ENCODE results near the gene ZNRF3. TPM values are rescaled to one million over a fixed set of nuclear protein-coding genes. Genes with fewer than 3 reads are reported as not detected.

ZNRF3 gene
- polyA plus RNA-seq, 1 donor from 2014 or later = 2.9 TPM

DNA sequence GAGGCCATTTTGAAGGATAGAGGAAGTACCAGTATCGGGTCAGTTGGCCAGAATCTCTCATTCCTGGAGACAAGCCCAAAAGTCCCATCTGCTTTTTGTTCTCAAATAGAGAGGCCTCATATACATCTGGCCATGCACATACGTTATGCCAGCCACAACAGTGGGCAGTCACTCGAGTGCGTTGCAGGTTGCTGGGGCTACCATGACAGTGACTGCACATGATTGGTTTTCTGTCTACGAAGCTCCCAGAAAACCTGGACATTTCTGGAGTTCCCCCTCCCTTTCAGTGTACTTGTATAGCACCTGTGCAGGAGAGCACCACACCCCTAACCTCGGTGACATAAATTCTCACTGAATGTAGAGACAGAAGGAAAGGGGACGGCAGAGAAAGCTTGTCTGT is 116.1 kb downstream of the ZNRF3 start:
- H3K79me2 ChIP-seq (replicated peaks; ENCODE audit: insufficient read depth, low read length) = no peaks in the 10 kb centered on the region
- no peaks in the 10 kb centered on the region for H4K20me1 ChIP-seq (ENCODE audit: insufficient read depth)
- no peaks in the 10 kb centered on the region for H3K9me2 ChIP-seq (ENCODE audit: insufficient read depth, low read length)
- no peak overlapping the region for H3K4me3 ChIP-seq (ENCODE audit: low read length)
- H3K27ac ChIP-seq (ENCODE audit: low read length) = no peak overlapping the region
- no peaks in the 10 kb centered on the region for H3F3A ChIP-seq (ENCODE audit: insufficient read depth, low read length, poor library complexity, severe bottlenecking)
- H3K36me3 ChIP-seq (ENCODE audit: insufficient read depth, low read length) = no peaks in the 10 kb centered on the region
- H2AFZ ChIP-seq (ENCODE audit: low read depth, low read length) = no peak overlapping the region
- H3K9ac ChIP-seq (ENCODE audit: low read length) = no peak overlapping the region
- H3K27me3 ChIP-seq (ENCODE audit: insufficient read depth, low read depth, low read length) = no peaks in the 10 kb centered on the region
- TF ChIP-seq, protein P1, sequence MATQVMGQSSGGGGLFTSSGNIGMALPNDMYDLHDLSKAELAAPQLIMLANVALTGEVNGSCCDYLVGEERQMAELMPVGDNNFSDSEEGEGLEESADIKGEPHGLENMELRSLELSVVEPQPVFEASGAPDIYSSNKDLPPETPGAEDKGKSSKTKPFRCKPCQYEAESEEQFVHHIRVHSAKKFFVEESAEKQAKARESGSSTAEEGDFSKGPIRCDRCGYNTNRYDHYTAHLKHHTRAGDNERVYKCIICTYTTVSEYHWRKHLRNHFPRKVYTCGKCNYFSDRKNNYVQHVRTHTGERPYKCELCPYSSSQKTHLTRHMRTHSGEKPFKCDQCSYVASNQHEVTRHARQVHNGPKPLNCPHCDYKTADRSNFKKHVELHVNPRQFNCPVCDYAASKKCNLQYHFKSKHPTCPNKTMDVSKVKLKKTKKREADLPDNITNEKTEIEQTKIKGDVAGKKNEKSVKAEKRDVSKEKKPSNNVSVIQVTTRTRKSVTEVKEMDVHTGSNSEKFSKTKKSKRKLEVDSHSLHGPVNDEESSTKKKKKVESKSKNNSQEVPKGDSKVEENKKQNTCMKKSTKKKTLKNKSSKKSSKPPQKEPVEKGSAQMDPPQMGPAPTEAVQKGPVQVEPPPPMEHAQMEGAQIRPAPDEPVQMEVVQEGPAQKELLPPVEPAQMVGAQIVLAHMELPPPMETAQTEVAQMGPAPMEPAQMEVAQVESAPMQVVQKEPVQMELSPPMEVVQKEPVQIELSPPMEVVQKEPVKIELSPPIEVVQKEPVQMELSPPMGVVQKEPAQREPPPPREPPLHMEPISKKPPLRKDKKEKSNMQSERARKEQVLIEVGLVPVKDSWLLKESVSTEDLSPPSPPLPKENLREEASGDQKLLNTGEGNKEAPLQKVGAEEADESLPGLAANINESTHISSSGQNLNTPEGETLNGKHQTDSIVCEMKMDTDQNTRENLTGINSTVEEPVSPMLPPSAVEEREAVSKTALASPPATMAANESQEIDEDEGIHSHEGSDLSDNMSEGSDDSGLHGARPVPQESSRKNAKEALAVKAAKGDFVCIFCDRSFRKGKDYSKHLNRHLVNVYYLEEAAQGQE (IDR thresholded peaks at IDR 0.05; ENCODE audit: borderline replicate concordance) = no peak
- TF ChIP-seq MXI1 (conservative IDR thresholded peaks at IDR 0.05; ENCODE audit: poor library complexity, severe bottlenecking) = no peak
- no peak for TF ChIP-seq TAF1 (IDR thresholded peaks at IDR 0.05; ENCODE audit: low read depth)
- TF ChIP-seq, protein P2, sequence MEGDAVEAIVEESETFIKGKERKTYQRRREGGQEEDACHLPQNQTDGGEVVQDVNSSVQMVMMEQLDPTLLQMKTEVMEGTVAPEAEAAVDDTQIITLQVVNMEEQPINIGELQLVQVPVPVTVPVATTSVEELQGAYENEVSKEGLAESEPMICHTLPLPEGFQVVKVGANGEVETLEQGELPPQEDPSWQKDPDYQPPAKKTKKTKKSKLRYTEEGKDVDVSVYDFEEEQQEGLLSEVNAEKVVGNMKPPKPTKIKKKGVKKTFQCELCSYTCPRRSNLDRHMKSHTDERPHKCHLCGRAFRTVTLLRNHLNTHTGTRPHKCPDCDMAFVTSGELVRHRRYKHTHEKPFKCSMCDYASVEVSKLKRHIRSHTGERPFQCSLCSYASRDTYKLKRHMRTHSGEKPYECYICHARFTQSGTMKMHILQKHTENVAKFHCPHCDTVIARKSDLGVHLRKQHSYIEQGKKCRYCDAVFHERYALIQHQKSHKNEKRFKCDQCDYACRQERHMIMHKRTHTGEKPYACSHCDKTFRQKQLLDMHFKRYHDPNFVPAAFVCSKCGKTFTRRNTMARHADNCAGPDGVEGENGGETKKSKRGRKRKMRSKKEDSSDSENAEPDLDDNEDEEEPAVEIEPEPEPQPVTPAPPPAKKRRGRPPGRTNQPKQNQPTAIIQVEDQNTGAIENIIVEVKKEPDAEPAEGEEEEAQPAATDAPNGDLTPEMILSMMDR (IDR thresholded peaks at IDR 0.05; ENCODE audit: poor library complexity, severe bottlenecking) = no peak
- TF ChIP-seq EZH2 (IDR thresholded peaks at IDR 0.05; ENCODE audit: borderline replicate concordance, insufficient read depth, low read length, poor library complexity, severe bottlenecking) = no peak
- no peak for TF ChIP-seq RAD21 (conservative IDR thresholded peaks at IDR 0.05)
- no peak for TF ChIP-seq EP300 (conservative IDR thresholded peaks at IDR 0.05; ENCODE audit: poor library complexity, severe bottlenecking)
- no peak for TF ChIP-seq POLR2AphosphoS5 (IDR thresholded peaks at IDR 0.05)
- TF ChIP-seq SMC3 (conservative IDR thresholded peaks at IDR 0.05; ENCODE audit: poor library complexity) = no peak
- H3K9me3 ChIP-seq (ENCODE audit: low read length) = no peaks in the 10 kb centered on the region
- H3K4me2 ChIP-seq (ENCODE audit: low read length) = no peak overlapping the region

DNA sequence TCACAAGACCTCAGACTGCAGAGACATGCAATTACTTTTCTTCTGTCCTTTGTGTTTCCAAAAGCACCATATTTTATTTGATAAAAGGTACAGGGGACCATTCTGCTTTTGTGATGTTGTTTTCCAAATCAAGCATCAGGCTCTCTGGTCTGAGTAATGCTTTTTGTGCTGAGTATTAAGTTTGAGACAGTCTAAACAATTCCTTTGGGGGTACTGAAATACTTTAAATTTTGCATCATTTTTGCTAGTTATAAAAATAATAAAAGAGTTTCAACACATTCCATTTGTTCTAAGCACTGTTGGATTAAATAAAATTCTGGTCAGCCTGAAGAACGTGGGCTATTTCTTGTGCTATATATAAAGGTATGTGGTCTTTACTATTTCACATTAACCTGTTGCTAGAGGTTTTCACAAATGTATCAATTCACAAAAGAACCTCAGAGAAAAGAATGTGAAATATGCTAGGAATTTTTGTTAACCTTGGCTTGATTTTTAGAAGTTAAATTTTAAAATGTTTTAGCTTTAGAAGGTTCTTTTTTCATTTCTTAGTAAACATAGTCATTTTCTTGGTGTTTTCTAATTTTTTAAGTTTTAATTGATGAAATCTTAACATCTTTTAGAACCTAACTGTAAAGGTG is 116.7 kb downstream of the ZNRF3 start:
- H3K9ac ChIP-seq (ENCODE audit: low read length) = no peak overlapping the region
- H3K27ac ChIP-seq (ENCODE audit: low read length) = no peak overlapping the region
- H3K36me3 ChIP-seq (ENCODE audit: insufficient read depth, low read length) = no peaks in the 10 kb centered on the region
- no peak overlapping the region for H2AFZ ChIP-seq (ENCODE audit: low read depth, low read length)
- H3K4me3 ChIP-seq (ENCODE audit: low read length) = no peak overlapping the region
- H3K9me2 ChIP-seq (ENCODE audit: insufficient read depth, low read length) = no peaks in the 10 kb centered on the region
- H3K79me2 ChIP-seq (replicated peaks; ENCODE audit: insufficient read depth, low read length) = no peaks in the 10 kb centered on the region
- H4K20me1 ChIP-seq (ENCODE audit: insufficient read depth) = no peaks in the 10 kb centered on the region
- H3K4me2 ChIP-seq (ENCODE audit: low read length) = no peak overlapping the region
- no peaks in the 10 kb centered on the region for H3K9me3 ChIP-seq (ENCODE audit: low read length)
- TF ChIP-seq, protein P1 (IDR thresholded peaks at IDR 0.05; ENCODE audit: borderline replicate concordance) = no peak
- TF ChIP-seq, protein P2 (IDR thresholded peaks at IDR 0.05; ENCODE audit: poor library complexity, severe bottlenecking) = no peak
- no peak for TF ChIP-seq SMC3 (conservative IDR thresholded peaks at IDR 0.05; ENCODE audit: poor library complexity)
- TF ChIP-seq EZH2 (IDR thresholded peaks at IDR 0.05; ENCODE audit: borderline replicate concordance, insufficient read depth, low read length, poor library complexity, severe bottlenecking) = no peak
- TF ChIP-seq RAD21 (conservative IDR thresholded peaks at IDR 0.05) = no peak
- TF ChIP-seq TAF1 (IDR thresholded peaks at IDR 0.05; ENCODE audit: low read depth) = no peak
- TF ChIP-seq MXI1 (conservative IDR thresholded peaks at IDR 0.05; ENCODE audit: poor library complexity, severe bottlenecking) = no peak
- no peak for TF ChIP-seq POLR2AphosphoS5 (IDR thresholded peaks at IDR 0.05)
- no peak for TF ChIP-seq EP300 (conservative IDR thresholded peaks at IDR 0.05; ENCODE audit: poor library complexity, severe bottlenecking)
- H3K27me3 ChIP-seq (ENCODE audit: insufficient read depth, low read depth, low read length) = no peaks in the 10 kb centered on the region
- no peaks in the 10 kb centered on the region for H3F3A ChIP-seq (ENCODE audit: insufficient read depth, low read length, poor library complexity, severe bottlenecking)
